ENCODE results near the gene LSM7.

DNA sequence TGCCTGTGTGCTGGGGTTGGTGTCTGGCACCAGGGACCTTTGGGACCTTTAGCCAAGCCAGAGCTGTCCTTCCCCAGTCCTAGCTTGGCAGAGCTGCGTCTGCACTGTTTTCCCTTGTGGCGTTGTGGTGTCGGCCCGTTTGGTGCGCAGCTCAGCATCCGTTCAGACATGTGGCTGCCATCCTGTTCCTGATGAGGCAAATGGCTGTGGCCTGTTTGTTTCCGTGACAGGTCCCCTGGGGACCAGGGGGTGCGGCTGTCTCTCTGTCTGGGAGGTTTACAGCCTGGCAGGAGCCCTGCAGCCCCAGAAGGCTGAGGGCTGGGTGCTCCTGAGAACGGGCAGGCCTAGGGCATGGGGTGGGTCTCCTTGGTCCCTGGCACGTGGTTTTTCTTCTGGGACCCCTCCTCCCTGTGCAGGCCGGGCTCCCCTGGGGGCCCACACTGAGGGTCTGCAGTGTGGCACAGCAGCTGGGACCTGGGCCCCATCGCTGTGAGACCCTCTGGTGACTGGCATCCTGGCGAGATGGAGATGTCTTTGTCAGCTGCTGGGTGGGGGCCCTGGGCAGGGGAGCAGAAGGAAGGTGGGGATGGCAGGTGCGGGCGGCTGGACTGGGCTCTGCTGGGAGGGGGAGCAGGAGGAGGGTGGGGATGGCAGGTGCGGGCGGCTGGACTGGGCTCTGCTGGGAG lies 4.1 kb upstream of the LSM7 start:
- TF ChIP-seq, protein P1, sequence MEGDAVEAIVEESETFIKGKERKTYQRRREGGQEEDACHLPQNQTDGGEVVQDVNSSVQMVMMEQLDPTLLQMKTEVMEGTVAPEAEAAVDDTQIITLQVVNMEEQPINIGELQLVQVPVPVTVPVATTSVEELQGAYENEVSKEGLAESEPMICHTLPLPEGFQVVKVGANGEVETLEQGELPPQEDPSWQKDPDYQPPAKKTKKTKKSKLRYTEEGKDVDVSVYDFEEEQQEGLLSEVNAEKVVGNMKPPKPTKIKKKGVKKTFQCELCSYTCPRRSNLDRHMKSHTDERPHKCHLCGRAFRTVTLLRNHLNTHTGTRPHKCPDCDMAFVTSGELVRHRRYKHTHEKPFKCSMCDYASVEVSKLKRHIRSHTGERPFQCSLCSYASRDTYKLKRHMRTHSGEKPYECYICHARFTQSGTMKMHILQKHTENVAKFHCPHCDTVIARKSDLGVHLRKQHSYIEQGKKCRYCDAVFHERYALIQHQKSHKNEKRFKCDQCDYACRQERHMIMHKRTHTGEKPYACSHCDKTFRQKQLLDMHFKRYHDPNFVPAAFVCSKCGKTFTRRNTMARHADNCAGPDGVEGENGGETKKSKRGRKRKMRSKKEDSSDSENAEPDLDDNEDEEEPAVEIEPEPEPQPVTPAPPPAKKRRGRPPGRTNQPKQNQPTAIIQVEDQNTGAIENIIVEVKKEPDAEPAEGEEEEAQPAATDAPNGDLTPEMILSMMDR (IDR thresholded peaks at IDR 0.05): no peak
- TF ChIP-seq POLR2A (IDR thresholded peaks at IDR 0.05): no peak
